OCI-LY1 (cell line): ENCODE measurements around the gene RTL1.

Source experiments
- CTCF ChIP-seq: fragments of 200-600 bp; sonication (generic), shearing (Covaris generic); IDR thresholded peaks from 2 replicates; pipeline ENCODE4 v1.5.1; 2017; ENCODE audit warnings: mild to moderate bottlenecking, antibody characterized with exemption, low read length, moderate library complexity, mixed read lengths
- EZH2 ChIP-seq: fragments of 200-600 bp; sonication (generic), shearing (Covaris generic); IDR thresholded peaks from 2 replicates; pipeline ENCODE4 v1.8.0; 2017; ENCODE audit warnings: borderline replicate concordance, mixed run types, mild to moderate bottlenecking, antibody characterized with exemption, low read length, moderate library complexity, mixed read lengths

DNA sequence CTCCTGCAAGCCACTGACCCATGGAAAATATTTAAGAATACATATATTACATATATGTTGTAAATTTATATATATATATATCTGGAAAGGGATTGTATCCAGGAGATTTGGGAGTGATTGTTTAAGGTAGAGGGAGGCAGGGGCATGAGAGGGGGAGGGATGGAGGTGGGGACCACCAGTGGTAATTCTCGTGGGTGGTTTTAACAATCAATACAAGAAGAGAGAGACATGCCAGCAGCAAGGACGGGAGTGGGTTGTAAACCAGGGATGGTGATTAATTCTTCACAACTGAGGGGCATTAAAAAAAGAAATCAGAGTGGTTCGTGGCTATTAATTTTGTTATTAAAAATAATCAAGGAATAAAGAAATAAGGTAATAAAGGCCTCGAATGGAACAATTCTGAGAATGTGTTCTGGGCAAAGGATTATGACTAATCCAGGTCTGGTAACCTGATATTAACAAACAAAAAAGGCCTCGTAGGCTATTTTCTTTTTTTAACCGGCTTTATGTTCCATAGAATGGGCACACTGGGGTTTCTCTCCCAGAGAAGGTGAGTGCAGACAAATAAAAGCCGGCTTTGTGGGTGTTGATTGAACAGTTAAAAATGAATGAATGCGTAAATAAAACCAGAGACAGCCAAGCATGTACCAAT, 8.3 kb upstream of the RTL1 start:
- TF ChIP-seq CTCF (no peak), EZH2 (no peak)
